ENCODE results near the gene ERN1.

ERN1 gene

DNA sequence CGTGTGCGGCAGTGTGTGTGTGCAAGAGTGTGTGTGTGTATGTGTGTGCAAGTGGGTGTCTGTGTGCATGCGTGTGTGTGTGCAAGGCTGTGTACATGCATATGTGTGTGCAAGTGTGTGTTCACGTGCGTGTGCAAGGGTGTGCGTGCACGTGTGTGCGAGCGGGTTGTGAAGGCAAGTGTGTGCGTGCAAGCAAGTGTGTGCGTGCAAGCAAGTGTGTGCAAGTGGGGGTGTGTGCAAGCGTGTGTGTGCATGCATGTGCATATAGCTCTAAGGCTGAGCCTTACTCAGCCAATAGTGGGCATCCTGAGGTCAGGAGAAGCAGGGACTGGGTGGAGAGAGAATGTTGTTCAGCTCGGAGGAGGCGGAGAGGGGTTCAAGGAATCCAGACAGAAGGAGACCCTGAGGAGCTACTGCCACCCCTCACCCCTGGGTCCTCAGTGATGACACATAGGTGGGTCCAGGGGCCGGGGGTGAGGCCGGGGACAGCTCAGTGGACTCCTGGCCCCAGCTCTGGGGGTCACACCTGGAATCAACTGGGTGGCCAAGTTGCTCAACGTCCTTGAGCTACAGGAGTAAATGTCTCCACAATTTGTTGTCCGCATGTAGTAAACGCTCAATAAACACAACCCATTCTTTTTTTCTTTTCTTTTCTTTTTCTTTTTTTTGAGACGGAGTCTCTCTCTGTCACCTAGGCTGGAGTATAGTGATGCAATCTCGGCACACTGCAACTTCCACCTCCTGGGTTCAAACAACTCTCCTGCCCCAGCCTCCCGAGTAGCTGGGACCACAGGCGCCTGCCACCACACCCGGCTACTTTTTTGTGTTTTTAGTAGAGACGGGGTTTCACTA is 130.0 kb downstream of the ERN1 start:
- intact Hi-C loops (cut with DNase I; ENCODE audit: low total_unique reads): loop anchor here (5.0 kb wide), 1 partner anchor 1757 kb away; no protein-coding TSS in a partner anchor
- peak in 1 of 2 donors; percentile 47 for DNase-seq
- Histone ChIP-seq H3K4me3 (no peak overlapping the region), H3K36me3 (no peaks in the 10 kb centered on the region), H3K27me3 (peaks cover 0 to 67% of the 10 kb centered on the region in 2 donors), H3K4me1 (peaks cover 0 to 21% (median 13%) of the 10 kb centered on the region in 4 donors), H3K9me3 (no peaks in the 10 kb centered on the region), H3K27ac (no peak overlapping the region)
- TF ChIP-seq CTCF (IDR thresholded peaks at IDR 0.05): no peak

DNA sequence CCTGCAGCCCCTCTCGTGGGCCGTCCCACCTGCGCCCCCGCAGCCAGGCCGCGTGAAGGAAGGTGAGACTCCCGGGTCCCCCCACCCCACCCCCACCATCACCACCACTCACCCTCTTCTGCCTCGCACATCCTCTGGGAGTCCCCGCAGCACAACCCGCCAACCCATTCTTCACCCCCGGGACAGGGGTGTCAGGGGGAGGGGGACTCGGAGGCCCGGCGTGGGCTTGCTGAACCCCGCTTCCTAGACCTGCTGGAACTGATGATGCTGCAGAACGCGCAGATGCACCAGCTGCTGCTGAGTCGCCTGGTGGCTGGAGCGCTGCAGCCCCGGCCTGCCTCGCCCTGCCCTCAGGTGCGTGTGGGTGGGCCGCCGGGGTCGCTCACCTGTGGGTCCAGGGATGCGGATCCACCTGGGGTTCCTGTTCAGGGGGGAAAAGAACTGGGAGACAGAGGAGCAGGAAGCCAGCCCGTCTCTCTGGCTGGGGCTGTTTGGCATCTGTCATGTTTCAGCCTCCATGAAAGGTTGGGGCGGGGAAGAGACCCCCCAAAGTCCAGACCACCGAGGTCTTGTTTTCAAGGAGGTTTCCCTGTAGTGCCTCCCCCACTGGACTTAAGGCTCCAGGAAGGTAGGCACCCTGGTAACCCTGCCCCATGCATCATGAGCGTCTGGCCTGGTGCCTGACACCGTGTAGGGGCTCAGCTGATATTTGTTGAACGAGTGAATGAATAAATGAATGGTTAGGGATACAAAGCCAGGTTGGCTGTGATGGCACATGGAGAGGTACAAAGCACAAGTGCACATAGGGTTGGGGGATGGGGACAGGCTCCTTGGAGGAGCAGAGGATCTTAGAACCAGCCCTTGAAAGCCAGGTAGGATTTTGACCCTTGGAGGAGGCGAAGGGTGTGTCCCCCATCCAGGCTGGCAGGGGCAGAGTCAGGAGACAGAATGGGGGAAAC is 130.9 kb downstream of the ERN1 start:
- DNase-seq: peak in 1 of 2 donors; percentile 42
- H3K27ac ChIP-seq: no peak overlapping the region
- no peak for TF ChIP-seq CTCF (IDR thresholded peaks at IDR 0.05)
- intact Hi-C loops (cut with DNase I; ENCODE audit: low total_unique reads): loop anchor here (5.0 kb wide), 1 partner anchor 1758 kb away; no protein-coding TSS in a partner anchor
- H3K9me3 ChIP-seq: no peaks in the 10 kb centered on the region
- no peaks in the 10 kb centered on the region for H3K36me3 ChIP-seq
- H3K27me3 ChIP-seq: peaks cover 0 to 65% of the 10 kb centered on the region in 2 donors
- peaks cover 0 to 21% (median 13%) of the 10 kb centered on the region in 4 donors for H3K4me1 ChIP-seq
- H3K4me3 ChIP-seq: peak overlapping the region; percentile 38 to 52

- DNase-seq: peak in 1 of 2 donors; percentile 63
- Histone ChIP-seq H3K4me3 (peak within 1 kb of the TSS; percentile 38 to 52), H3K27ac (no peak within 1 kb of the TSS), H3K36me3 (no peaks in the 10 kb centered on the region), H3K4me1 (peaks cover 0 to 21% (median 13%) of the 10 kb centered on the region in 4 donors), H3K9me3 (no peaks in the 10 kb centered on the region), H3K27me3 (peaks cover 0 to 70% of the 10 kb centered on the region in 2 donors)
- intact Hi-C loops (cut with DNase I; ENCODE audit: low total_unique reads): loop anchor here (5.0 kb wide), 1 partner anchor 1759 kb away; no protein-coding TSS in a partner anchor
- no peak for TF ChIP-seq CTCF (IDR thresholded peaks at IDR 0.05)
Measured at GRCh38 chr17:63998050-63998720, 131.8 kb downstream of the ERN1 start, which contains the start of gene PRR29. Gene PRR29 (plus strand): TSS chr17:63998351. CDS start chr17:63998365, 14 bp downstream.

DNA sequence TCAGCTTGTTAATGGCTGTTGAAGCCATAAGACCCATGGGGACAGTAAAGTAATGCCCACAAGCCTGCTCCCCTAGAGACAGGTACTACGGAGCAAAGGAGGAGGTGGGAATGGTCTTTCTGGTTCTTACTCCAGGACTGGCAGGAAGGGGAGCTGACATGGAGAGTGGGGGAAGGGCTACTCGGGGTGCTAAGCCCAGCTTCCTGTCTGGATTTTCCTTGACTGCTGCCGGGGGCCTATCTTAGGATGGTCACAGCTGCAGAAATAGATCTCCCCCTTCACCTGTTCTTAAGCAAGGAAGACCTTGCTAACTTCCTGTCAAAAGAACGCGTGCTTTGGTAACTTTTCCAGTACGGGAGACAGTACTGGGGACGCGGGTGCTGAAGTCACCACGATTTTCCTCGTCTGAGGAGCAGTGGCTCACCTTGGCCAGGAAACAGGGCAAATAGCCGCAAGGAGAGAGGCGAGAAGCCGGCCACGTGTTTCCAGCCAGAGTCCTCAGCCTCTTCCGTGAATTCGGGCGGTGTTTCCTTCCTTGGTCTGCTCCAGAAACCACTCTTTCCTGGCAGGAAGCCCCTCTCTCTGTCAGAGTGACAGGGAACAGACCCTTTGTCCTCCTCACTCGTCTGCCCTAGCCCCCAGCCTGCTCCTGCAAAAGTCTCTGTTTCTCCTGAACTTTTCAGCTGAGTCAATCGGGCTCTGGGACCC is 132.4 kb downstream of the ERN1 start:
- DNase-seq: peak in 1 of 2 donors; percentile 48
- no peaks in the 10 kb centered on the region for H3K36me3 ChIP-seq
- H3K4me1 ChIP-seq: peaks cover 0 to 21% (median 13%) of the 10 kb centered on the region in 4 donors
- peaks cover 0 to 72% of the 10 kb centered on the region in 2 donors for H3K27me3 ChIP-seq
- peak overlapping the region; percentile 38 to 52 for H3K4me3 ChIP-seq
- no peak for TF ChIP-seq CTCF (IDR thresholded peaks at IDR 0.05)
- H3K27ac ChIP-seq: no peak overlapping the region
- no peaks in the 10 kb centered on the region for H3K9me3 ChIP-seq
- intact Hi-C loops (cut with DNase I; ENCODE audit: low total_unique reads): loop anchor here (5.0 kb wide), 1 partner anchor 1760 kb away; no protein-coding TSS in a partner anchor

Measured in tibial artery (tissue), 4 donors.